ENCODE results near the gene FOXO6.

Gene FOXO6

DNA sequence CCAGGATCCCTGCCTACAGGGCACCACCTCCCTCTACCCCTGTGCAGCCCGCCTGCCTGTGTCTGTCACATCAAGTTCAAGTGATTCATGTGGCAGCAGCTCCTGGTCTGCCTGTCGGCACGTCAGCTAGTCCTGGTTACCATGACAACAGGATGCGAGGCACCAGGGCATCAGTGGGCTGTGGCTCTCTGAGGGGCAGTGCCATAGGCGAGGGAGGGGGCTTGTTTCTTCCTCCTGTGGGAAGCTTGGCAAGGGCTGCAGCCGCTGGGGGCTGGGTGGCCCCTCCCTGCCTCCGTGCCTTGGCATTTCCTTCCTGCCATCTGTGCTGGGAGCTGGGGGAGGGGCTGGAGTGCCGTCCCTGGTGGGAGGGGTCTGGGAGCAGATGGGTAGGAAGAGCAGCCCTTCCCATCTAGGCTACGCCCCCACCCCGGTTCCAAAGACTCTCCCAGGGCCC lies 43.1 kb downstream of the FOXO6 start:
- DNase-seq (ENCODE audit: low spot score), result no peak

DNA sequence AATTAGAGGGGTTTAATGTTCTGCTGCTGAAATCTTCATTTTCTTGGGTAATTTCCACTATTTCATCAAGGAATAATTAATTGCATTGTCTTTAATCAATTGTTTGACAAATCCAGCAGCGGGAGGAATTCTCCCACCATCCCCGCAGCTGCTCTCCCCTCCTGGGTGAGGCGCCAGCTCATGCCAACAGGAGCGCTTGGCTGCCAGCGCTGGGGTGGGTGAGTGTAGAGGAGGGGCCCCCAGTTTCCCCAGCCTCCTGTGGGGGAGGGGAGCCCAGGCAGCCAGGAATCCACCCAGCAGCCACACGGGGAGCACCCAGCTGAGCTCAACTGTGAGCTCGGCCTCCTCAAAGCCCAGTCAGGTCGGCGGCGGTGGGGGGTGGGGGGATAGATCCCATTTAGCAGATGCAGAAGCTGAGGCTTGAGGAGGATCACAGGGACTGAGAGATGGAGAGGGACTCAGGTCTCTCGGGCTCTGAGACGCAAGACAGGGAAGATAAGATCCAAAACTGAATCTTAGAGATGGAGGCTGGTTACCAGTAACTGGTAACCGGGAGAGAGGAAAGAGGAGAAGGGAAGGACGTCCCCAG lies 46.5 kb downstream of the FOXO6 start:
- DNase-seq (ENCODE audit: low spot score), result no peak

DNA sequence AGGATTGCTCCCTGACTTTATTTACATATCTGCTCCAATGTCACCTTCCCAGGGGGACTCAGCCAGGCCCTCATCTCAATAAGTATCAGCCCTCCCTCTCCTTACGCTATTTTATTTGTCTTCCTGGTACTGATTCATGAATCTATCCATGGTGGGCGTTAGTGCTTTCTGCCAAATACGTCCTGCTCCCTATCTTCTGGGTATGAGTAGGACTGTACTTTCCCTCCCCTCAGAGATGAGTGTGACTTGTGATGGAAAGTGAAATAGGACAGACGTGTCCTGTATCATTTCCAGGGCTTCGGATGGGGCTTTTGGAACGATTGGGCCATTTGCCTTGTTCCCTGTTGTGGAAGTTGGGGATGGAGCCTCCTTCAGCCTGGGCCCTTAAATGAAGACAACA lies 47.5 kb downstream of the FOXO6 start:
- DNase-seq (ENCODE audit: low spot score), result no peak

DNA sequence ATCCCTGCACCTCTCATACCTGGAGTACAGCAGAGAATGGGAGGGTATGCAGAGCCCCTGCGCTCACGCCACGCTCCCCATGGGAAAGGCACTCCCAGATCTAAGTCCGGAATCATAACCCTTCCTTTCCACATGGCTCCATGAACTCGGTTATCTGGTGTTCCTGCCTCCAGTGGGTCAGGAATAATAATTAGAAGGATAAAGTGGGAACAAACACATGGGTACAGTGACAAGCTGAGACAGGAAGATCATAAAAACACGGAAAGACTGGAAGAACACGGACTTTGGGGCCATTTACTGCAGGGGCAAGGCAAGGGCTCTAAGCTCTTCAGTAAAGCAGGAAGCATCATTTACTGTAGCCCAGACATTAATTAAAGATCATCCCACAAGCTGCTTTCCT lies 48.6 kb downstream of the FOXO6 start:
- DNase-seq (ENCODE audit: low spot score), result no peak

DNA sequence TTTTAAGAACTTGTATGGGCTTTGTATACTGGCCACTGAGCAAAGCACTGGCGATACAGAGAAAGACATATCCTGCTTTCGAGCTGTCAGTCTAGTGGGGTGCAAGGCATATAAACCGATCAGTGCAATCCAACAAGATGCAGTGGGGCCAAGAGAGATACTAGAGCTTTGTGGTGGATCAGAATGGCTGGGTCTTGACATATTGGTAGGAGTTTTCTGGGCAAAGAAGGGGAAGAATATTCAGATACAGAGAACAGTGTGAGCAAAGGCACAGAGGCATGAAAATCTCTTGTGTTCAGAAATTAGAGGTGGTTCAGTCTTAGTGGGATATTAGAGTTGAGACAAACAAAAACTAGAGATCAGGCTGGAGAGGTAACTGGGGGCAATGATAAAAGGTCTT lies 49.2 kb downstream of the FOXO6 start:
- DNase-seq (ENCODE audit: low spot score), result no peak

DNA sequence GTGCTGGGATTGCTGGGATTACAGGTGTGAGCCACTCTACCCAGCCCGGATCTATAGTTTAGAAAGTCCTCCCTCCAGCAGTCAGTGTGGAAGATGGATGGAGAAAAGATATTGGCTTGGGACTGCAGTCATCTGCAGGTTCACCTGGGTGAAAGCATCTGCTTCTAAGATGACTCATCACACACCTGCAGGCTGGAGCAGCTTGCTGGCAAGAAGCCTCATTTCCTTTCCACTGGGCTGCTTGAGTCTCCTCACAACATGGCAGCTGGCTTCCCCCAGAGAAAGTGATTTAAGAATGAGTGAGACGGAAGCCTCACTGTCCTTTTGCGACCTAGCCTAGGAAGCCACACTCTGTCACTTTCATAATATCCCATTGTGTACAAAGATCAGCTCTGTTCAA lies 50.0 kb downstream of the FOXO6 start:
- DNase-seq (ENCODE audit: low spot score), result no peak

DNA sequence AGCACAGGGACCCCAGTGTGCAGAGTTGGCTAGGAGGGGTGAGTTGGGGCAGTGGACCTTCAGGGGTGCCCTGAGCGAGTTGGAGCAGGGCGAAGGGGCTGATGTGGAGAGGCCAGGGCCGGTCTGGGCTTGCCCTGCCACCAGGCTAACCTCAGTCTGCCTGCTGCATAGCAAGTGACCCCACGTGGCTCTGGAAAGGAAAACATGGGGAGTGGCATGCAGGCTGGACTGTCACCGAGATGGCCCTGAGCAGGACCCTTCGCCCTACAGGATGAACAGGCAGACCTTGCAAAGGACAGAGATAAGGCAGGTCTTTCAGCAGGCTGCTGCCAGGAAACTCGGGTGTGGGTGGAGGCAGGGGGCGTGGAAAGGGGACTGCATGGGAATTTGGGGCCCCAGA lies 51.5 kb downstream of the FOXO6 start:
- no peak for DNase-seq (ENCODE audit: low spot score)

DNA sequence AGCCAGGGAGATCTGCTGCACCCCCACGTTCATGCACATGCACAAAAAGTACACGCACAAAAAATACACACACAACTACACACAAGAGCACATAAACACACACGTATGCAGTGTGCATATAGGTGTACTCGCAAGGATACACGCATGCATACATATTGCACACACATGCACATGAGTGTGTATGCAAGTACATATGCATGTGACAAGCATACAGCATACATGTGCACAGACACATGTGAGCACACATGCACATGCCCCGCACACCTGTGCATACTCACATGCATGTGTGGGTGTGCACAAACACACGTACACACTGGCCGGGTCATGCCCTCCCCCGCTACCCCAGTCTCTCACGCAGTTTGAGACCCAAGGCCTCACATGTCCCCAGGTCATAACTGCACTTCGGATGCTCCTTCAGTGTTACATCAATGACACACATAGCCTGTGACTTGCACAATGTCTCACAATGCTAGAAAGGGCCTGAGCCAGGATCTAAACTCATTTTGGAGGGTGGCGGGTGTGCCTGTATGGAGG lies 52.6 kb downstream of the FOXO6 start:
- no peak for DNase-seq (ENCODE audit: low spot score)

DNA sequence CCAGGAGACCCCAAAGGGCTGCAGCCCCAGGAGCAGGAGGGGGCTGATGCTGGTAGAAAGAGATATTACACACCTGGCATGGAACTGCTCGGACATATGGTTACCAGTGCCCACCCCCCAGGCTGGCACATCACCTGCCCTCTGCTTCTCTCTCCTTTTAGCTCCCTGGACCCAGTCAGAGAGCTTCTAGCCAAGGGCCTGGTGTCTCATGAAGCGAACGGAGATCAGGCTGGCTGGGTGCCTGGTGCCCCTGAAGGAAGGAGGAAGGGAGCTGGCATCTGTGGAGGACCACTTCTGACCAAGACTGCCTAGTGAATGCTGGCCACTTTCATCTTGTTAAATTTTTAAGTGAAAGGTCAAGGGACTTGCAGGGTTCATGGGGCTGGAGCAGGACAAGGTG lies 53.1 kb downstream of the FOXO6 start:
- DNase-seq (ENCODE audit: low spot score), result no peak

DNA sequence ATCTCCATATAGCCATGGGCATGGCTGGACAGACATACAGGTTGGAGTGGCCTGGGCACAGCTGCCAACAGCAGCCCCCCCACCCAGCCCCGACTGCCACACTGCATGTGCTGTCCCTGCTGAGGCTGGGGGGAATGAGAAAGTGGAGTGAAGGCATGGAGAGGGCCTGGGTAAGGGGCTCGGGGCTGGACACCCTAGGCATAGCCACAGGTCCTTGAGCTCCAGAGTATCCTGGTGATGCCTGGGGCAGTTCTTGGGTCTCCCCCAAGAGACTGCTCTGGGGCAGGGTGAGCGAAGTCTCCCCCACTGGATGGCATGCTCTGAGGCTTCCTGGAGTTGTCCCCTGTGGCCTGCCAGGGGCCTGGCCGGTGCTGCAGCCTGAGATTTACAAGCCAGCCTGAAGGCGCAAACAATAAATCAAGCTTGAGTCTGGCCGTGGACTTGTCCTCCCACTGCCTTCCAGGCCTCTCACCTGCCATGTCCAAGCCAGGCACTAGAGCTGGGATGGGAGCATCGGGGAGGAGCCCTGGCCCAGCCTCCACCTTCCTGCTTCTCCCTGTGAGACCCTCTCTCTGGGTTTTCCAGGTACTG lies 53.6 kb downstream of the FOXO6 start:
- no peak for DNase-seq (ENCODE audit: low spot score)

DNA sequence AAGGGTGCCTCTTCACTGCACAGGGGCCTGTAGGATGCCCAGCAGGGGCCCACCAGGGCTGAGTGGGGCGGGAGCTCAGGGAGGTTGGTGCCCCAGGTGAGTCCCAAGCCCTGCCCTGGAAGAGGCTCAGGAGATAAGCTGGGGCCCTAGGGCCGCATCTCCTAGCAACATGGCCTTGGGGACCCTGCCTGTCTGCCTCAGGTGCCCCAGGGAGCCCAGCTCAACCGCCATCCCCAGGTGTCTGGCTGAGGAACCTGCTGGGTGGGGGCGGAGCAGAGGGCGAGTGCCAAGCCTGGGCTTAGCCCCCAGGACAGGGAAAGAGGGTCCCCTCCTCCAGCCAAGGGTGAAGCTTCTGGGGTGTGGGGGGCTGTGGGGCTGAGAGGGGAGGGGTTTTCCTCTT lies 54.8 kb downstream of the FOXO6 start:
- DNase-seq (ENCODE audit: low spot score), result no peak

DNA sequence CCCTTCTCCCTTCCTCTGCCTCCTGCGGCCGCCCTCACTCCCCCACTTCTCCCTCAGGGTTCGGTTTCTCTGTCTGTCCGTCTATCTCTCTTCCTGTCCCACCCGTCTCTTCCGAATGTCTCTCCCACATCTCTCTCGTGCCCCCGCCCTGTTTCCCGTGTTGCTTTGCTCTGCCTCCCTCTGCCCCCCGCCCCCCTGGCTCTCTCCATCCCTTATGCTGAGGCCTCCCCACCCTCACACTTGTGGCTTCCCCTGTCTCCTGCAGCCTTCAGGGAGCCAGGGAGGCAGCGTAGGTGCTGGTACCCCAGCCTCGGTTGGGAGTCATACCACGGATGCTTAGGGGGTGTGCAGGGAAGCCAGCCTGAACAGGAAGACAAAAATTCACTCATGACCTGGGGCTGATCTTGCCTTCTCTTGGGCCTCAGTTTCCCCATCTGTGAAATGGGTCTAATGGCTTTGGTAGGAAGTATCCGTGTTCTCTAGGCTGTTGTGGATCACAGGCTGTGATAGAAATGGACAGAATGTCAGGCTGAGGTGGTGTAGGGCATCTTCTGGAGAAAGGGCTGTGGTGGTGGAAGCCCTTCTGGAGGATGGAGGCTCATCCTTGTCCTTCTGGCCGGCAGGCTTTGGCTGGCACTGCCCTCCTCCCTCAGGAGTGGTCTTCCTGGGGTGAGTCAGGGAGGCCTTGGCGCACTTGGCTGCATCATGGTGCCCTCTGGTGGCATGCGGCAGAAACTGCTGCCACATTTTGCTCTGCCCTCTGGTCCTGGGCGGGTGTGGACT lies 55.5 kb downstream of the FOXO6 start:
- DNase-seq (ENCODE audit: low spot score), result peak; percentile 53

DNA sequence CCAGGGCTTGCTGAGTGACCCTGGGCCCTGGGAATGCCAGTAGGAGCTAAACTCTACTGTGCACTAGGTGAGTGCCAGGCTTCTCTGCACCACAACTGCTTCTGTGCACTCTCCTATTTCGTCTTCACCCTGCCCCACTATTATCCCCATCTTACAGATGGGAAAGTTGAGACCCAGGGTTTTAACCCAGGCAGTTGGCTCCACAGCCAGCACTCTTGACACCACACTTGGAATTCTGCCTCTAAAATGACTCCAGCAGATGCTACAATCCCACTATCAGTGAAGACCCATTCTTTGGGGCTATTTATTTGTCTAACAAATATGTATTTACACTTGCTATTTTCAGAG lies 56.1 kb downstream of the FOXO6 start:
- no peak for DNase-seq (ENCODE audit: low spot score)

DNA sequence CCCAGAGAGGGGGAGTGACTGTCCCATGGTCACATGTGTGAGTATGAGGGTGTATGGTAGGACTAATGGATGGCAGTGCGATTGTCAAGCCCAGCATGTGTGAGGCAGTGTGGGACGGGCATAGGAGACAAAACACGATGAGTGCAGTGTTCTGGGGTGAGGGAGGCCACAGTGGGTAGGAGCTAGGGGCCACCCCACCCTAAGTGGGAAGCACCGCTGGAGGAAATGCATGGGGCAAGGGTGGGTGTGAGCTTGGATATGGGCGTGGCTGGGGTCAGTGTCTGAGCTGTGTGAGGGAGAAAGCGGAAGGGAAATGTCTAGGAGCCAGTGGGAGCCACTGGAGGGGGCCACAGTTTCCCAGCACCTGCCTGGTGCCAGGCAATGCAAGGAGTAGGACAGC lies 56.5 kb downstream of the FOXO6 start:
- DNase-seq (ENCODE audit: low spot score), result no peak

DNA sequence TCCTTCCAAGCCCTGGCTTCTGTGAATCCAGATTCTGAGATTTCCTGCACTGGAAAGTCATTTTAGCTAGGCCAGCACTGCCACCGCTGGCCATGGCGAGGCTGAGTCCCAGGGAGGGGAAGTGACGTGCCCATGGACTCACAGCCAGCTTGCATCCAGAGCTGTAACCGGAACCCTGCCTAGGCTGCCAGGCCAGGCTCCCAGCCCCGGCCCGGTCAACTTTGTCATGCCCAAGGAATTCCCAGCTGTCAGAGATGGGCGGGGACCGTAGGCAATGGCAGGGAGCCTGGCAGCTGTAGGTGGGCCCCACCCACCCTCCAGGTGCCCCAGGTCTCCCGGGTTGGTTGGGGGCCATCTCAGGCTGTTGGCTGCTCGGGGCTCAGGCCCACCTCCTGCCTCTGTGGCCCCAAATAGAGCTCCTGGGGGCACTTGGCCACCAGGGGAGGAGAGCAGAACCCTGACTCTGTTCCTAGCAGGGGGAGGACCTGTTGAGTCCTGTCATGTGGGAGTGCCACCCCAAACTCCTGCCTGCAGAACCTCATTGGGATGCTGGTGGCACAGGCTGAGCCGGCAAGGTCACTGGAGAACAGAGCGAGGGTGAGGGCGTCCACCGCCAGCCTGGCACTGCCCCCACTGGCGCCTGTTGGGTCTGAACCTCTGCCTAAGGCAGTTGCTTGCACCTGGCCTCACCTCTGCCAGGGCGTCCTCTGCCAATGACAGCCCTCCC lies 57.8 kb downstream of the FOXO6 start:
- DNase-seq (ENCODE audit: low spot score), result no peak

DNA sequence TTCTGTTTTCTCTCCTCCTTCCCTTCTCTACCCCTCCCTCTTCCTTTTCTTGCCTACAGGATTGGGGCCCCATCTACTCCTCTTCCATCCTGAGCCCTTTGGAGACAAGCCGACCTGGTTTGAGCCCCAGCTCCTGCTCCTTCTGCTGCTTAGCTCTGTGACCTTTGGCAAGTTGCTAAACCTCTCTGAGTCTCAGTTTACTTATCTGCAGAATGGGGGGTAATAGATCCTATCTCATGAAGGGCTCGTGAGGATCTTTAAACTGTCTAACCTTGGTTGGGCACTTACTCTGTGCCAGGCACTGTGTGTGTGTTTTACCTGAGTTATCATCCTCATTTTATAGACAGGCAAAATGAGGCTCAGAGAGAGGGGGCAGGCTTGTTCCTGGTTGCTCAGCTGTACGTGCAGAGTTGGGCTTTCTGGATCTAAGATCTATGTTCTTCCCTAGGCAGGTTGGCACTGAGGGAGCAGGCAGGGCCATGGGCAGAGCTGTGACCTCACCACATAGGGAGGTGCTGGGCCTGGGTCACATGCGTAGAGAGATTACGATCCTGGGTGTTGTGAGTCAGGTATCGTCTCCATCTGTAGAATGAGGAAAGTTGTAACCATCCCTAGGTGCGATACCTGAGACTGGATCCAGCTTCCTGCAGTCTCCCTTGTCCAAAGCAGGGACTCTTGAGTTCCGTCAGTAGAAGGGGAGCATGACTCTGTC lies 58.5 kb downstream of the FOXO6 start:
- no peak for DNase-seq (ENCODE audit: low spot score)

DNA sequence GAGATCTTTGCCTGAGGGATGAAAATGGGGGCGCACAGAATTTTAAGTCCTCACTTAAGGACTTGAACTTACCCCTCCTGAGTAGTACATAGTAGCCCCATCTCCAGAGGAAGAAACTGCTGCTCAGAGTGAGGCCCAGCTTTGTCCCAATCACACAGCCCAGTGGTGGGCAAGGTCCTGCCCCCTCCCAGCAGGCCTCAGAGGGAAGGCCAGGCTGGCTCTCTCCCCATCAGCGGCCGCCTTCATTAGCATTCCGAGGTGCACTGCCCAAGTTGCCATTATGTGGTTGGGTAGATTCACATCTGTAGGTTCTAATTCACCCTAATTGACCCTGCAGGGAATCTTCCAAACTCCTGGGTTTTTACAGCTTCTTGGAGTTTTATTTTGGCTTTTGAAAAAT lies 59.1 kb downstream of the FOXO6 start:
- no peak for DNase-seq (ENCODE audit: low spot score)

DNA sequence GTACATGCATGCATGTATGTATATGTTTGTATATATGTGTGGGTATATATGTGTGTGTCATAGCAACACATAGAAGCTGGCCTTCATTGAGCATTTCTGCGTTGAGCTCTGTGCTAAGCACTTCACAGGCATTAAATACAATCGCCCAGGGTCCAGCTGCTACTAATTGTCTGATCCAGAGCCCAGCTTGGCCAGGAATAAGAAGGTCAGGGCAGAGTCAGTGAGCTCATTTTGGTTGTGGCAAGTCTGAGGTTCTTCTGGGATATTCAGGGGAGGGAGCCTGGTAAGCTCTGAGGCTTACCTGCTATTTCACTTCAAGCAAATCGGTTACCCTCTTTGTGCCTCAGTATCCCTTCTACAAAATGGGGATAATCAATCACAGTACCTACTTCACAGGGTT lies 59.6 kb downstream of the FOXO6 start:
- DNase-seq (ENCODE audit: low spot score), result no peak

DNA sequence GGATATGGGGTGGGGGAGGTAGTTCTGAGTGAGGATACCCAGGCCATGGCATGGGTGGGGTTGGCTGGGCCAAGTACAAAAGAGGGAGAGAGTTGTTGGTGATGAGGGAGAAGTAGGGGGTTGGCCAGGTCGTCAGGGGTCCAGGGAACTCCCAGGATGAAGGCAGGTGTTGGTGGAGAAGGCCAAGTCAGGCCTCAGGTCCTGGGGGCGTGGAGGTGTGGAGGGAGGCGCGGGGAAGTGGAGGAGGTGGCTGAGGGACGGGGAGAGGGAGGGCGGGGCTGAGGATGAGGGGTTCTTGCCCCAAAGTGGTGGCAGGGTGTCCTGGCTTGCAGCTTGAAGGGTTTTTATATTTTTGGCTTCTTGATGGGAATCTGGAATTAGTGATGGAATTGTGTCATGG lies 61.1 kb downstream of the FOXO6 start:
- DNase-seq (ENCODE audit: low spot score), result no peak

DNA sequence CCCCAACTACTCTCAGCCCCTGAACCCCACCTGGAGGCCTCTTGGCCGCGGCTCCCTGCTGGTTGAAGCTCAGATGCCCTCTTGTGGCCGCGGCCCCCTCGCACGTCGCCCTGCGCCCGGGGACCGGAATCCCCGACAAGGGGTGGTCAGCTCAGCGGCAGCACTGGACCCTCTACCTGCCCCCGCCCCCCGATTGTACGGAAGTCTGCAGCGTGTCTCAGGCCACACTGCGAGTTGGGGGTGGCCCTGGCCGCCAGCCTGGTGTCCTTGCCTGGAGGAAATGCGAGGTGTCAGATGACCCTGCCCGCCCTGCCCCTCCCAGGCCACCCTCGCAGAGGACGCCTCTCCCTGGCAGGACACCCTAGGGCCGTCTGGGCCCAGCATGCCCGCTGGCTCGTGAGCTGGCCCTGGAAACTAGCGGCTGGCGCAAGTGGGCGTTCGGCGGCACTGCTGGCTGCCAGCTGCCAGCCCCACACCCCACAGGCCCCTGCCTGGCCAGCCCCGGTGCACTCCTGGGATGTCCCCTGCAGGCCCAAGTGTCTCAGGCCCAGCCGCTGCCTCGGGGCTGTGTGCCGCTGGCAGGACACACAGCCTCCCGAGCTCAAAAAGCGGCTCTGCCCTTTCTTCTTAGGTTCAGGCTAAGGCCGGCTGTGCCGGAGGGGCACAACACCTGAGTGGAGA lies 62.4 kb downstream of the FOXO6 start:
- DNase-seq (ENCODE audit: low spot score), result no peak

DNA sequence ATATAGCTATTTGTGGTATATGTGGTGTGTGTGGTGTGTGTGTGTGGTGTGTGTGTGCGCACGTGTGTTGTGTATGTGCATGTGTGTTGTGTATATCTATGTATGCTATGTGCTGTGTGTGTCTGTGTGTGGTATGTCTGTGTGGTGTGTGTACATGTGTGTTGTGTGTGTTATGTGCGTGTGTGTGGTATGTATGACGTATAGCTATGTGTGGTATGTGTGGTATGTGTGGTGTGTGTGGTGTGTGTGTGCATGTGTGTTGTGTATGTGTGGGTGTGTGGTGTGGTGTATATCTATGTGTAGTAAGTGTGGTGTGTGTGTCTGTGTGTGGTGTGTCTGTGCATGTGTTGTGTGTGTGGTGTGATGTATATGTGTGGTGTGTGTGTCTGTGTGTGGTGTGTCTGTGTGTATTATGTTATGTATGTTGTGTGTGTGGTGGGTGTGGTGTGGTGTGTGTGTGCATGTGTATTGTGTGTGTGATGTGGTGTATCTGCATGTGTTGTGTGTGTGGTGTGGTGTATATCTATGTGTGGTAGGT lies 63.4 kb downstream of the FOXO6 start:
- no peak for DNase-seq (ENCODE audit: low spot score)

Data from CD4-positive, alpha-beta T cell treated with Interleukin-15 for 4 hours (primary cell).